Memory B cell (primary cell): ENCODE measurements around the gene GHR.

Experiments used
- ATAC-seq: fragments of 150-1000 bp; cut with Tn5 transposase; 2 replicates; pipeline ENCODE4 v1.10.0; 2021; ENCODE audit warnings: low read depth, mild to moderate bottlenecking, moderate library complexity
- DNase-seq, 2 donors: peaks; one replicate each; pipeline ENCODE4 v3.0.0; 2022; ENCODE audit warnings: low spot score in 2 of 2
- H3K27ac Mint-ChIP-seq: one replicate; pipeline ENCODE4 v1.8.0; 2022; ENCODE audit warnings: mild to moderate bottlenecking, moderate library complexity, mixed read lengths
- H3K27me3 Mint-ChIP-seq: one replicate; pipeline ENCODE4 v1.8.0; 2022; ENCODE audit warnings: mixed read lengths
- H3K36me3 Mint-ChIP-seq: one replicate; pipeline ENCODE4 v1.8.0; 2022; ENCODE audit warnings: mild to moderate bottlenecking, mixed read lengths
- H3K4me1 Mint-ChIP-seq: one replicate; pipeline ENCODE4 v1.8.0; 2022; ENCODE audit warnings: mixed read lengths
- H3K4me3 Mint-ChIP-seq: one replicate; pipeline ENCODE4 v1.8.0; 2022; ENCODE audit warnings: mild to moderate bottlenecking, moderate library complexity, mixed read lengths
- H3K9me3 Mint-ChIP-seq: one replicate; pipeline ENCODE4 v1.8.0; 2022; ENCODE audit warnings: mixed read lengths

The GHR gene

GRCh38 chr5:42515504-42515903 is 92.3 kb downstream of the GHR start:
- ATAC-seq (no peak), DNase-seq (no peak)
- Mint-ChIP-seq H3K9me3 (no peaks in the 10 kb centered on the region), H3K27ac (no peak overlapping the region), H3K36me3 (no peaks in the 10 kb centered on the region), H3K27me3 (no peaks in the 10 kb centered on the region), H3K4me1 (no peaks in the 10 kb centered on the region), H3K4me3 (no peak overlapping the region)

- Mint-ChIP-seq H3K4me3 (no peak overlapping the region), H3K36me3 (no peaks in the 10 kb centered on the region), H3K27me3 (no peaks in the 10 kb centered on the region), H3K4me1 (no peaks in the 10 kb centered on the region), H3K9me3 (no peaks in the 10 kb centered on the region), H3K27ac (no peak overlapping the region)
- DNase-seq (no peak), ATAC-seq (no peak)
These were observed 93.2 kb downstream of the GHR start for GRCh38 chr5:42516282-42517042.

GRCh38 chr5:42517164-42517563 is 93.9 kb downstream of the GHR start:
- H3K27ac Mint-ChIP-seq, result no peak overlapping the region
- ATAC-seq (no peak), DNase-seq (no peak)
- H3K4me1 Mint-ChIP-seq, result no peaks in the 10 kb centered on the region
- H3K36me3 Mint-ChIP-seq, result no peaks in the 10 kb centered on the region
- no peaks in the 10 kb centered on the region for H3K9me3 Mint-ChIP-seq
- H3K4me3 Mint-ChIP-seq, result no peak overlapping the region
- H3K27me3 Mint-ChIP-seq, result no peaks in the 10 kb centered on the region

- Mint-ChIP-seq H3K4me1 (no peaks in the 10 kb centered on the region), H3K27me3 (peaks cover 2% of the 10 kb centered on the region), H3K27ac (no peak overlapping the region), H3K4me3 (no peak overlapping the region), H3K36me3 (no peaks in the 10 kb centered on the region), H3K9me3 (no peaks in the 10 kb centered on the region)
- ATAC-seq (no peak), DNase-seq (no peak)
These were observed 95.5 kb downstream of the GHR start for GRCh38 chr5:42518595-42519221.

GRCh38 chr5:42520203-42520602 is 97.0 kb downstream of the GHR start:
- Mint-ChIP-seq H3K27me3 (peaks cover 4% of the 10 kb centered on the region), H3K27ac (no peak overlapping the region), H3K4me3 (no peak overlapping the region), H3K9me3 (no peaks in the 10 kb centered on the region), H3K36me3 (no peaks in the 10 kb centered on the region), H3K4me1 (no peaks in the 10 kb centered on the region)
- DNase-seq, result no peak
- no peak for ATAC-seq

- no peaks in the 10 kb centered on the region for H3K36me3 Mint-ChIP-seq
These were observed 97.7 kb downstream of the GHR start for GRCh38 chr5:42520957-42521356.

GRCh38 chr5:42521406-42521805 is 98.2 kb downstream of the GHR start:
- peaks cover 4% of the 10 kb centered on the region for H3K27me3 Mint-ChIP-seq
- H3K4me1 Mint-ChIP-seq, result no peaks in the 10 kb centered on the region
- ATAC-seq (no peak), DNase-seq (no peak)
- no peak overlapping the region for H3K4me3 Mint-ChIP-seq
- H3K9me3 Mint-ChIP-seq, result no peaks in the 10 kb centered on the region
- no peaks in the 10 kb centered on the region for H3K36me3 Mint-ChIP-seq
- H3K27ac Mint-ChIP-seq, result no peak overlapping the region

More at GRCh38 chr5:42520957-42521356, 97.7 kb downstream of the GHR start:
- H3K4me1 Mint-ChIP-seq, result no peaks in the 10 kb centered on the region
- no peak overlapping the region for H3K4me3 Mint-ChIP-seq
- DNase-seq (no peak), ATAC-seq (no peak)
- no peaks in the 10 kb centered on the region for H3K9me3 Mint-ChIP-seq
- H3K27ac Mint-ChIP-seq, result no peak overlapping the region
- H3K27me3 Mint-ChIP-seq, result peaks cover 4% of the 10 kb centered on the region

GRCh38 chr5:42522783-42523182 is 99.5 kb downstream of the GHR start:
- DNase-seq (no peak), ATAC-seq (no peak)
- H3K4me1 Mint-ChIP-seq, result no peaks in the 10 kb centered on the region
- peaks cover 4% of the 10 kb centered on the region for H3K27me3 Mint-ChIP-seq
- no peak overlapping the region for H3K27ac Mint-ChIP-seq
- H3K4me3 Mint-ChIP-seq, result no peak overlapping the region
- no peaks in the 10 kb centered on the region for H3K36me3 Mint-ChIP-seq
- no peaks in the 10 kb centered on the region for H3K9me3 Mint-ChIP-seq

GRCh38 chr5:42526179-42526578 is 102.9 kb downstream of the GHR start:
- no peak overlapping the region for H3K27ac Mint-ChIP-seq
- DNase-seq (no peak), ATAC-seq (no peak)
- H3K9me3 Mint-ChIP-seq, result no peaks in the 10 kb centered on the region
- H3K36me3 Mint-ChIP-seq, result no peaks in the 10 kb centered on the region
- no peaks in the 10 kb centered on the region for H3K4me1 Mint-ChIP-seq
- H3K27me3 Mint-ChIP-seq, result peaks cover 4% of the 10 kb centered on the region
- H3K4me3 Mint-ChIP-seq, result no peak overlapping the region

- DNase-seq (no peak), ATAC-seq (no peak)
- no peak overlapping the region for H3K27ac Mint-ChIP-seq
- no peaks in the 10 kb centered on the region for H3K9me3 Mint-ChIP-seq
- no peaks in the 10 kb centered on the region for H3K4me1 Mint-ChIP-seq
- H3K36me3 Mint-ChIP-seq, result no peaks in the 10 kb centered on the region
- no peak overlapping the region for H3K4me3 Mint-ChIP-seq
- no peaks in the 10 kb centered on the region for H3K27me3 Mint-ChIP-seq
These were observed 108.4 kb downstream of the GHR start for GRCh38 chr5:42531611-42532010.

GRCh38 chr5:42542106-42542505 is 118.9 kb downstream of the GHR start:
- Mint-ChIP-seq H3K27ac (no peak overlapping the region), H3K9me3 (peaks cover 18% of the 10 kb centered on the region), H3K4me1 (no peaks in the 10 kb centered on the region), H3K27me3 (peaks cover 11% of the 10 kb centered on the region), H3K36me3 (peaks cover 6% of the 10 kb centered on the region), H3K4me3 (no peak overlapping the region)
- no peak for ATAC-seq
- DNase-seq, result no peak

- H3K4me3 Mint-ChIP-seq, result no peak overlapping the region
- no peaks in the 10 kb centered on the region for H3K4me1 Mint-ChIP-seq
- H3K9me3 Mint-ChIP-seq, result peaks cover 17% of the 10 kb centered on the region
- H3K27me3 Mint-ChIP-seq, result peaks cover 10% of the 10 kb centered on the region
- H3K27ac Mint-ChIP-seq, result no peak overlapping the region
- peaks cover 6% of the 10 kb centered on the region for H3K36me3 Mint-ChIP-seq
- ATAC-seq (no peak), DNase-seq (no peak)
These were observed 120.5 kb downstream of the GHR start for GRCh38 chr5:42543774-42544173.

- no peak overlapping the region for H3K4me3 Mint-ChIP-seq
- DNase-seq (no peak), ATAC-seq (no peak)
- H3K27me3 Mint-ChIP-seq, result peaks cover 11% of the 10 kb centered on the region
- H3K36me3 Mint-ChIP-seq, result peaks cover 4% of the 10 kb centered on the region
- H3K27ac Mint-ChIP-seq, result no peak overlapping the region
- H3K4me1 Mint-ChIP-seq, result no peaks in the 10 kb centered on the region
- H3K9me3 Mint-ChIP-seq, result peaks cover 12% of the 10 kb centered on the region
These were observed 121.8 kb downstream of the GHR start for GRCh38 chr5:42545038-42545437.

GRCh38 chr5:42547141-42547540 is 123.9 kb downstream of the GHR start:
- ATAC-seq (no peak), DNase-seq (no peak)
- no peaks in the 10 kb centered on the region for H3K36me3 Mint-ChIP-seq
- H3K27ac Mint-ChIP-seq, result no peak overlapping the region
- no peaks in the 10 kb centered on the region for H3K9me3 Mint-ChIP-seq
- H3K27me3 Mint-ChIP-seq, result peaks cover 3% of the 10 kb centered on the region
- H3K4me3 Mint-ChIP-seq, result no peak overlapping the region
- no peaks in the 10 kb centered on the region for H3K4me1 Mint-ChIP-seq

- Mint-ChIP-seq H3K4me1 (no peaks in the 10 kb centered on the region), H3K9me3 (no peaks in the 10 kb centered on the region)
These were observed 124.7 kb downstream of the GHR start for GRCh38 chr5:42547894-42548293.

More at GRCh38 chr5:42547894-42548293, 124.7 kb downstream of the GHR start:
- no peaks in the 10 kb centered on the region for H3K36me3 Mint-ChIP-seq
- no peak for DNase-seq
- H3K27me3 Mint-ChIP-seq, result peaks cover 3% of the 10 kb centered on the region
- ATAC-seq, result no peak
- H3K27ac Mint-ChIP-seq, result no peak overlapping the region
- no peak overlapping the region for H3K4me3 Mint-ChIP-seq
